ENCODE results near the gene HOXD13. TPM values are rescaled to one million over a fixed set of nuclear protein-coding genes. Genes with fewer than 3 reads are reported as not detected.

Gene HOXD13
- total RNA-seq, 4 donors from 2014 or later = 0.32 TPM; not detected in 3

DNA sequence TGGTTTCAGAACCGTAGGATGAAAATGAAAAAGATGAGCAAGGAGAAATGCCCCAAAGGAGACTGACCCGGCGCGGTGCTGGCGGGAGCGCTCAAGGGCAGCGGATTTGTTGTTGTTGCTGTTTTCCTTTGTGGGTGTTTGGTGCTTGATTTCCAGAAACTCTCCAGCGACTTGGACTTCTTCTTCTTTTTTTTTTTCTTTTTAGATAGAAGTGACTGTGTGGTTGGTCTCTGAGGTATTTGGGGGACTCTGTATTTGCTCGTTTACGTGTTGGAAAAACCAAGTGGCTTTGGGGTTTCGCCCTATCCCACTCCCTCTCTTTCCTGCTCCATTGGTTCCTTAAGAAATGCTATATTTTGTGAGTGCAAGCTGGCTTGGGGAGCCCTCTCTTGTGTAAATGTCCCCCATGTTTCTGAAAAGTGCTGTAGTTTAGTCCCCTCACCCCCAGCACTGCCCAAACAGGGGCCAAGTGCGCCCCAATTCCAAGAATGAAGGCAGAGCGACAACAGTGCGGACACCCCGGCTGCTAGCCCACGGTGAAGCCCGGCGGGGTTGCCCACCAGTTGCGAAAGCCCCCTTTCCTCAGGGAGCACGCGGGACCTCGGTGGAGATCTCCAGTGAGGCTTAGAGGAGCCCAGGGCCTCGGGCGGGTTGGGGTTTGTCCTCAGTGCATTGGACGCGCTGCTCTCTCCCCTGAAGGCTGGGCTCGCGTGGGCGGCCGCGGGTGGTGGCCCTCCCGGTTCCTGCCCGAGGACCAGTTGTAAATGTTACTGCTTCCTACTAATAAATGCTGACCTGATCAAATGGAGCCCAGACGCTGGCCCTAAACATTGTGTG is 31.8 kb downstream of the HOXD13 start:
- TF ChIP-seq EP300 (IDR thresholded peaks at IDR 0.05; ENCODE audit: low read depth) = no peak
- Histone ChIP-seq H3K4me3 (peak overlapping the region in 3 of 4 donors; percentile 55 to 72 (median 55)), H3K27ac (peak overlapping the region in 3 of 4 donors; percentile 84 to 88 (median 87)), H3K9me3 (no peaks in the 10 kb centered on the region), H3K4me1 (peaks cover 7 to 41% (median 27%) of the 10 kb centered on the region in 4 donors), H3K36me3 (no peaks in the 10 kb centered on the region), H3K27me3 (peaks cover 96% of the 10 kb centered on the region)
- intact Hi-C loops (cut with DNase I; ENCODE audit: low total_unique reads) = no loop called here
- in situ Hi-C loops (cut with MboI; ENCODE audit: low pct_ligation_motif_present in 1 of 4, low pct_unique_long_range_greater_than_20kb in 1 of 4, low sequenced_read_pairs in 3 of 4) = loop anchor here (10.0 to 25.0 kb wide), 5 partner anchors 330 to 1030 kb away; no protein-coding TSS in a partner anchor
- DNase-seq = no peak
- 38 to 50% methylated on average over 9 to 34 of the region's 34 CpGs for WGBS, 2 donors (ENCODE audit: low coverage in 1 of 2)

DNA sequence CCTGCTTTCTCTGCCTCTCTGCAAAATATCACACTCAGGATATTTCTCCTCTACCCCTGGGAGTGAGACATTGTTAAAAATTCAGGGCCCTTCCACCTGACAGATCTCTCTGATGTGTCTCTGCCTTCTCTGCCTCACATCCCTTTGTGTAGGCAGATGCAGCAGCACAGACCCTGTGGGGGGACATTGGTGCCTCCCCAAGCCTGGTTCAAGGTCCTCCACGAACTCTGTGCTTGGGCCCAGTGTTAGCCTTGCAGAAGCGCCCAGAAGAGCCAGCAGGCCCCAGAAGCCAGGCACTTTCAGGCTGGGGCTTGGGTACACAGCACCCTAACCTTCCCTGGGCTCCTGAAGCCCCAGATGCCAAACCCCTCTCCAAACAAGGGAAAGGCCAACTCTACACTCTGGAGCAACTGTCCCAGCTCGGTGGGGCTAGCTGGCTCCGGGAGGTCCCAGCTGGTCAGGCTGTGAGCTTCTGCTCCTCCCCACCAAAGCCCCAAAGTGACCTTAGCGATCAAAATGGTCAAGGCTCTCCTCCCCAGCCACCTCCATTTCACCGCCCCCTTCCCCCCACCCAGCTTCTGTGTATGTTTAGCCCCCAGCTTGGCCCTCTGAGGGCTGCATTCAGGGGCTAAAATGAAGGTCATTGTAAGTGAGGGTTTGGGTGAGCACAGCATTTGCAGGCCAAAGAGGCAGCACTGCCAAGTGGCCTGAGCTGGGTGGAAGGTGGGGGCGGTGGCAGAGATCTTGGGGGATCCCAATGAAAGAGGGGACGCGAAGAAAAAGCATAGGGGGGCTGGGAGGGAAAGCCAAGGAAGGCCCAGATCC is 32.6 kb downstream of the HOXD13 start:
- Histone ChIP-seq H3K4me1 (peaks cover 7 to 43% (median 28%) of the 10 kb centered on the region in 4 donors), H3K36me3 (no peaks in the 10 kb centered on the region), H3K4me3 (no peak overlapping the region), H3K27me3 (peaks cover 94% of the 10 kb centered on the region), H3K27ac (peak overlapping the region in 2 of 4 donors; percentile 84 to 88), H3K9me3 (no peaks in the 10 kb centered on the region)
- DNase-seq = no peak
- intact Hi-C loops (cut with DNase I; ENCODE audit: low total_unique reads) (loop anchor here (5.0 kb wide), 1 partner anchor 512 kb away; no protein-coding TSS in a partner anchor), in situ Hi-C loops (cut with MboI; ENCODE audit: low pct_ligation_motif_present in 1 of 4, low pct_unique_long_range_greater_than_20kb in 1 of 4, low sequenced_read_pairs in 3 of 4) (loop anchor here (5.0 to 25.0 kb wide), 7 partner anchors 330 to 1030 kb away; no protein-coding TSS in a partner anchor)
- WGBS, 2 donors (ENCODE audit: low coverage in 1 of 2) = 30 to 75% methylated on average over 4 to 9 of the region's 9 CpGs
- TF ChIP-seq POLR2AphosphoS5 (IDR thresholded peaks at IDR 0.05) (no peak), POLR2A (IDR thresholded peaks at IDR 0.05) (no peak), EP300 (IDR thresholded peaks at IDR 0.05; ENCODE audit: low read depth) (no peak)
- TF ChIP-seq, protein P1, sequence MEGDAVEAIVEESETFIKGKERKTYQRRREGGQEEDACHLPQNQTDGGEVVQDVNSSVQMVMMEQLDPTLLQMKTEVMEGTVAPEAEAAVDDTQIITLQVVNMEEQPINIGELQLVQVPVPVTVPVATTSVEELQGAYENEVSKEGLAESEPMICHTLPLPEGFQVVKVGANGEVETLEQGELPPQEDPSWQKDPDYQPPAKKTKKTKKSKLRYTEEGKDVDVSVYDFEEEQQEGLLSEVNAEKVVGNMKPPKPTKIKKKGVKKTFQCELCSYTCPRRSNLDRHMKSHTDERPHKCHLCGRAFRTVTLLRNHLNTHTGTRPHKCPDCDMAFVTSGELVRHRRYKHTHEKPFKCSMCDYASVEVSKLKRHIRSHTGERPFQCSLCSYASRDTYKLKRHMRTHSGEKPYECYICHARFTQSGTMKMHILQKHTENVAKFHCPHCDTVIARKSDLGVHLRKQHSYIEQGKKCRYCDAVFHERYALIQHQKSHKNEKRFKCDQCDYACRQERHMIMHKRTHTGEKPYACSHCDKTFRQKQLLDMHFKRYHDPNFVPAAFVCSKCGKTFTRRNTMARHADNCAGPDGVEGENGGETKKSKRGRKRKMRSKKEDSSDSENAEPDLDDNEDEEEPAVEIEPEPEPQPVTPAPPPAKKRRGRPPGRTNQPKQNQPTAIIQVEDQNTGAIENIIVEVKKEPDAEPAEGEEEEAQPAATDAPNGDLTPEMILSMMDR (IDR thresholded peaks at IDR 0.05) = no peak

DNA sequence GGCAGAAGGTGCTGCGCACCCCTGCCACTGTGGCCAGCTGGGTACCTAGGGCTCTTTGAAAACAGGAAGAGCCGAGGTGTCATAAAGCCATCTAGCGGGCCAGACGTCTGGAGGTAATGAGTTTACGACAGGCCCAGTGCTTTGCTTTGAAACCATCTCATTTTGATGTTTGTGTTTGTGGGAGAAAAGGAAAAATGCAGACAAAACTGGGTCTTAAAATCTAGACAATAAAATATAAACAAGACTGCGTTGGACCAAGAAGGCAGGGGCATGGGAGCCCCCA is 33.2 kb downstream of the HOXD13 start:
- 32 to 74% methylated on average over 4 to 6 of the region's 6 CpGs for WGBS, 2 donors (ENCODE audit: low coverage in 1 of 2)
- in situ Hi-C loops (cut with MboI; ENCODE audit: low pct_ligation_motif_present in 1 of 4, low pct_unique_long_range_greater_than_20kb in 1 of 4, low sequenced_read_pairs in 3 of 4) (loop anchor here (5.0 to 25.0 kb wide), 6 partner anchors 329 to 1029 kb away; no protein-coding TSS in a partner anchor), intact Hi-C loops (cut with DNase I; ENCODE audit: low total_unique reads) (loop anchor here (5.0 kb wide), 1 partner anchor 512 kb away; no protein-coding TSS in a partner anchor)
- H3K9me3 ChIP-seq = no peaks in the 10 kb centered on the region
- peaks cover 94% of the 10 kb centered on the region for H3K27me3 ChIP-seq
- no peak overlapping the region for H3K4me3 ChIP-seq
- H3K36me3 ChIP-seq = no peaks in the 10 kb centered on the region
- no peak for DNase-seq
- H3K27ac ChIP-seq = peak overlapping the region in 2 of 4 donors; percentile 1 to 6
- TF ChIP-seq, protein P1 (IDR thresholded peaks at IDR 0.05) = no peak
- TF ChIP-seq POLR2AphosphoS5 (IDR thresholded peaks at IDR 0.05) (no peak), EP300 (IDR thresholded peaks at IDR 0.05; ENCODE audit: low read depth) (no peak), POLR2A (IDR thresholded peaks at IDR 0.05) (no peak)
- H3K4me1 ChIP-seq = peaks cover 7 to 46% (median 28%) of the 10 kb centered on the region in 4 donors

DNA sequence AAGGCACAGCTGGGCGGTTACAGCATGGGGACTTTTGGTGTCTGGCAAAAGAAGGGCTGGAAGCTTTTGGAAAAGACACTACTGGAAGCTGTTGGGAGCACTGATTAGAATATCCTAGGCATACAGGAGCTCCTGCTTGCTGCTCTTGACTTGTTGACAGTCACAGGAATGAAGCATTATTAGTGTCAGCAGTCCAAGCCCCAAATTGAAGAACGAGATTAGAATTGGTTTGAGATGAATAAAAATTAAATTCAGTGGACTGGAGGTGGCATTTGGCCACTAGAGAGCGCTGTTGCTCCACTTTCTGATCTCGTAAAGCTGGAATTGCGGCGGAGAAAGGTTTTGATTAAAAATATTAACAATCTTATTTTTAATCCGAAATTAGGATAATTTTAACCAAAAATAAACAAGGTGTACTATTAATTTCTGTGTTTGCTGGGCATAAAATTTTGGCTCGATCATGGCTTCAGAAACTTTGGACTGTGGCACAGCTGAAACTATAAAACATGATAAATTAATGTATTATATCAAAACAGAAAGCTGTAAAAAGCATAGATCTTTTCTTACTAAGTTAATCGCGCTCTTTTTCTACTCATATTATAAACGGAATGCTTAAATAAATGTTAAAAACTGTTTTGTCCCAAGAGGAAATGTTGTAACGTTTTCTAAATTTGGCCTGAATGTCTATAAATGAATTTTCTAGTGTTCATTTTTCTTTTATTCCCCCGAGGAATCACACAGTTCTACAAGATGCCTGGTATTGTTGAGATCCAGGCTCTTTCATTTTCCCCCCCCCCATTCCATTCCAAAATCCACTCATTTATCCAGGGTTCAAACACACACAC is 34.6 kb downstream of the HOXD13 start:
- no peaks in the 10 kb centered on the region for H3K9me3 ChIP-seq
- peaks cover 93% of the 10 kb centered on the region for H3K27me3 ChIP-seq
- peaks cover 7 to 55% (median 31%) of the 10 kb centered on the region in 4 donors for H3K4me1 ChIP-seq
- H3K27ac ChIP-seq = peak overlapping the region in 2 of 4 donors; percentile 11 to 95
- no peak overlapping the region for H3K4me3 ChIP-seq
- 6% methylated on average over 13 of the region's 13 CpGs for WGBS, 2 donors (ENCODE audit: low coverage in 1 of 2)
- in situ Hi-C loops (cut with MboI; ENCODE audit: low pct_ligation_motif_present in 1 of 4, low pct_unique_long_range_greater_than_20kb in 1 of 4, low sequenced_read_pairs in 3 of 4) (loop anchor here (5.0 to 25.0 kb wide), 6 partner anchors 328 to 1028 kb away; no protein-coding TSS in a partner anchor), intact Hi-C loops (cut with DNase I; ENCODE audit: low total_unique reads) (loop anchor here (5.0 kb wide), 1 partner anchor 510 kb away; no protein-coding TSS in a partner anchor)
- no peak for TF ChIP-seq EP300 (IDR thresholded peaks at IDR 0.05; ENCODE audit: low read depth)
- TF ChIP-seq, protein P1 (IDR thresholded peaks at IDR 0.05) = peak; percentile 86 to 97 (median 94)
- no peaks in the 10 kb centered on the region for H3K36me3 ChIP-seq
- peak; percentile 79 for DNase-seq
